GM18517 (cell line): ENCODE data around the gene SLC25A43.
"Not testable (repeated sequence)": the region's sequence is repeated elsewhere in the genome, so short reads cannot be mapped to it uniquely, and the experiment has no call there.

Source experiments
- ATAC-seq: cut with Tn5 transposase; IDR thresholded peaks from one replicate; pipeline ENCODE4 v1.9.1; 2021; ENCODE audit warnings: mild to moderate bottlenecking, moderate library complexity; ENCODE audit not compliant: unreplicated experiment

The SLC25A43 gene

DNA sequence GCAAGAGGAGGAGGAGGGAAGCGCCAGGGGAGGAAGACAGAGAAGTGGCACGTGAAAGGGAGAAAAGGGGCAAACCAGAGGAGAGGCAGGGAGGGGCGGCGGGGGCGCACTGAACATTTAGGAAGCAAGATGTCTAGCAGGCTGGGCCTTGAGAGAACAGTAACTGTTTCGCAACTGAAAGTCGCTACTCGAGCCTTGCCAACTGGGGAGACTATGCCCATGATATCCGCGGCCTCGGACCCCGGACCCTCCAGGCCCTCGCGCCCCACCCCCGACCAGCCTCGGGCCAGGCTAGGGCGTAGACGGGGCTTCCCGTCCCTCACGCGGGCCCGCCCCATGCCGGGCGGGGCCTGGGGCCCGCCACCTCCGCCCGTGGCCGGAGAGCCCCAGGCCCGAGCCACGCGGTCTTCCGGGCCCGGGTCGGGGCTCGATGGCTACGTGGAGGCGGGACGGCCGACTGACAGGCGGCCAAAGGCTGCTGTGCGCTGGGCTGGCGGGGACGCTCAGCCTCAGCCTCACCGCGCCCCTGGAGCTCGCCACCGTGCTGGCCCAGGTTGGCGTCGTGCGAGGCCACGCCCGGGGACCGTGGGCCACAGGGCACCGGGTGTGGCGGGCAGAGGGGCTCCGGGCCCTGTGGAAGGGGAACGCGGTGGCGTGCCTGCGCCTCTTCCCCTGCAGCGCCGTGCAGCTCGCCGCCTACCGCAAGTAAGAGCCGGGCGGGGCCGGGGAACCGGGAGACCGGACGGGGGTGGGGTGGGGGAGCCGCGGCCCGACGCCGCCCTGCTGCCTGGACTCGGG is at the start of gene SLC25A43:
TSS of gene SLC25A43 (plus strand) at position 363 of the 798 bp plus-strand sequence. CDS start at position 431, 68 bp downstream.
- peak; percentile 80 for ATAC-seq

DNA sequence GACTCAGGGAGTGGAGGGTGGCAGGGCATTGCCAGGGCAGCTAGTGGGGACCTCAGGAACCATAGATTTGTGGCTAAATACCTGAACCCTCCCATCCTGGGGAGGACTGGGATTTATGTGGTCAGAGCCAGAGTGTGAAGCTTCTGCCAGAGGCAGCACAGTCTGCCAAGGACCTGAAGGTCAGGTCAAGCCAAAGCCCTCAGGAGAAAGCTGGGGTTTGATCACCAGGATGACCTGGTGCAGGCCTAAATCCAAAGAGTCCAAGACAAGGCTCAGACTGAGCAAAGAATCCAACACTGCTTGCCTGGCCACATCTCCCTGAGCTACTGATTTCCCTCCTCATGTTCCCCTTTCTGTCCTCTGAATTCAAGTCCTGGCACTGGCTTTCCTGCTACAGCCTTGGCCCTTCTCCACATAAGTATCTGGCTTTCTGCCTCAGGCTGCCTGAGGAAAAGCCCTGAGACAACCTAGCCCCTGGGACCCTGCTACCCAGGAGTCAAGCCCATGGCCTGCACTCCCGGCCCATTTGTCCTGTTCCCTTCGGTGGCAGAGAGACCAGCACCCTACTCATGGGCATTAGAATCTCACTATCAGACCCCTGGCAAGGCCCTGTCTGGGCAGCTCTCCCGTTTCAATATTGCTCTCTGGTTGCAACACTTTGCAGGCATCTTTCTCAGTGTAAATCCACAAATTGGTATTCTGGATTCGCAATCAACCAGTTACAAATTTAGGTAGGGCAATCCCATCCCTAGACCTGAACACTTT is 39.3 kb upstream of the SLC25A43 start:
- no peak for ATAC-seq

DNA sequence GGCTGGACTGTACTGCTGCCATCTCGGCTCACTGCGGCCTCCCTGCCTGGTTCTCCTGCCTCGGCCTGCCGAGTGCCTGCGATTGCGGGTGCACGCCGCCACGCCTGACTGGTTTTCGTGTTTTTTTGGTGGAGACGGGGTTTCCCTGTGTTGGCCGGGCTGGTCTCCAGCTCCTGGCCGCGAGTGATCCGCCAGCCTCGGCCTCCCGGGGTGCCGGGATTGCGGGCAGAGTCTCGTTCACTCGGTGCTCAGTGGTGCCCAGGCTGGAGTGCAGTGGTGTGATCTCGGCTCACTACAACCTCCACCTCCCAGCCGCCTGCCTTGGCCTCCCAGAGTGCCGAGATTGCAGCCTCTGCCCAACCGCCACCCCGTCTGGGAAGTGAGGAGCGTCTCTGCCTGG is 37.7 kb upstream of the SLC25A43 start:
- not testable (repeated sequence) for ATAC-seq

DNA sequence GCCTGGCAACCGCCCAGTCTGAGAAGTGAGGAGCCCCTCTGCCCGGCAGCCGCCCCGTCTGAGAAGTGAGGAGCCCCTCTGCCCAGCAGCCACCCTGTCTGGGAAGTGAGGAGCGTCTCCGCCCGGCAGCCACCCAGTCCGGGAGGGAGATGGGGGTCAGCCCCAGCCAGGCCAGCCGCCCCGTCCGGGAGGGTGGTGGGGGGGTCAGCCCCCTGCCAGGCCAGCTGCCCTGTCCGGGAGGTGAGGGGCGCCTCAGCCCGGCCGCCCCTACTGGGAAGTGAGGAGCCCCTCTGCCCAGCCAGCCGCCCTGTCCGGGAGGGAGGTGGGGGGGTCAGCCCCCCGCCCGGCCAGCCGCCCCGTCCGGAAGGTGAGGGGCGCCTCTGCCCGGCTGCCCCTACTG is 37.1 kb upstream of the SLC25A43 start:
- ATAC-seq, result not testable (repeated sequence)

DNA sequence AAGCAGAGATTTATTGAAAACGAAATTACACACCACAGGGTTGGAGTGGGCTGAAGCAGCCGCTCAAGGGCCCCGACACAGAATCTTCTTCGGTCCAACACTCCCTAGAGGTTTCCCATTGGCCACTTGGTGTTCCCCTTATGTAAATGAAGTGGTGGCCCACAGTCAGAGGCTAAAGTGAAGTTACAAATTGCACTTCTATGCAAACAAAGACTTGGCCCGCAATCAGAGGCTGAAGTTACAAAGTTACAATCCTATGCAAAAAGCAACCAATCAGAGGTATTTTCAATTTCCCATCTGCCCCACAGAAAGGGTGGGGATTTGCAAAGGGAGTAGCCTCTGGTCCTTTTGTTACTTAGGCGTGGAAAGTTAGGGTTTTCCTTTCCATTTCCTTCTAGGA is 35.7 kb upstream of the SLC25A43 start:
- ATAC-seq, result no peak

DNA sequence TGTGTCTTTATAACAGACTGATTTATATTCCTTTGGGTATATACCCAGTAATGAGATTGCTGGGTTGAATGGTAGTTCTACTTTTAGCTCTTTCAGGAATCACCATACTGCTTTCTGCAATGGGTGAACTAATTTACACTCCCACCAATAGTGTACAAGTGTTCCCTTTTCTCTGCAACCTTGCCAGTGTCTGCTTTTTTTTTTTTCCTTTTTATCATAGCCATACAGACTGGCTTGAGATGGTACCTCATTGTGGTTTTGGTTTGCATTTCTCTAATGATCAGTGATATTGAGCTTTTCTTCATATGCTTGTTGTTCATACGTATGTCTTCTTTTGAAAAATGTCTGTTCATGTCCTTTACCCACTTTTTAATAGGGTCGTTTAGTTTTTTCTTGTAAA is 27.3 kb upstream of the SLC25A43 start:
- not testable (repeated sequence) for ATAC-seq

DNA sequence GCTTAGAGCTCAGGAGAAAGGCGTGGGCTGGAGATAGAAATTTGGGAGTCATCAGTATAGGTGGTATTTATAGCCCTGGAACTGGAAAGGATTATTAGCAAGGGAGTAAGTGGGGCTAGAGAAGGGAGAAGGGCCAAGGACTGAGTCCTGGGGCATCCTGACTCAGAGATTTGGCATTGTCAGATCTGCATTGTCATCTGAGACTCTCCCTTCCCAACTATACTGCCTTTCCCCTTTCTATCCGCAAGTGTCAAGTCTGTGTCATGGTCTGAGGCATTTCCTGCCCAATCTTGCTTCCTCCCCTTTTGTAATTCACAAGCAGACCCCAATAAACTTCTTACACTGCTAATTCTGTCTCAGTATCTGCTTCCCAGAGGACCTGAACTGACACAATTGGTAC is 24.4 kb upstream of the SLC25A43 start:
- no peak for ATAC-seq

DNA sequence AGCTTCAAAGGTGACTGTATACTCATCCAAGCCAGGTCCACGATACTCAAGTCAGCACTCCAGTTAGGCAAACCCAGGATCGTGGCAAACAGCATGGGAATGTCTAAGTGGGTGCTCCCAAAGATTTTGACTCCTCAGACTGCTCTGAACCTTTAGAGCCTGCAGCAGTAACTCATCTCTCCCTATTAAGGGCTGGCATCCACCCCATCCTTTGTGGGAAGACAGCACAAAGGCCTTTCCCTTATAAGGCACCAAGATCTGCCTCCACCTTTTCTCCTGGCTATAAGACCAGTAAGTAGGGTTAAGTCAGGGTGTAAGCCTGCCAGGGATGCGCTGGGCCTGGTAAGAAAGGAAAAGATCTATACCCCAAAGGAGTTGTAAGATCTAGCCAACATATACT is 23.6 kb upstream of the SLC25A43 start:
- no peak for ATAC-seq

DNA sequence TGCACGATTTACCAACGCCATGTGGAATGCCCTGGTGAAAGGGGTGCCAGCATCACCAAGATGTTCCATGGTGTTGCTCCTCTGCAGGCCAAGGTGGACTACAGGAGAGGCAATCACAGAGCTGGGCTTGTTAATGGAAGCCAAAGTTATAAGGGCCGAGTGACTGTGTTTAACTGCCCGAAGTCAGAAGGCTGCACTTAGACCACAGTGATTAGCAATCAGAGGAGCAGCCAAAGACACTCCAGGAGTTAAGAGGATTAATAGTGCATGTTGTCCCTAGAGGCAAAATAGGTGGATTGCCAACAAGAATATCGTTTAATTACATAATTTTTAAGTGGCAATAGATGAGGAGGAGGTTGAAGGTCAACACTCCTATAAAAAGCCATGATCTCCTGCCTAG is 22.8 kb upstream of the SLC25A43 start:
- no peak for ATAC-seq

DNA sequence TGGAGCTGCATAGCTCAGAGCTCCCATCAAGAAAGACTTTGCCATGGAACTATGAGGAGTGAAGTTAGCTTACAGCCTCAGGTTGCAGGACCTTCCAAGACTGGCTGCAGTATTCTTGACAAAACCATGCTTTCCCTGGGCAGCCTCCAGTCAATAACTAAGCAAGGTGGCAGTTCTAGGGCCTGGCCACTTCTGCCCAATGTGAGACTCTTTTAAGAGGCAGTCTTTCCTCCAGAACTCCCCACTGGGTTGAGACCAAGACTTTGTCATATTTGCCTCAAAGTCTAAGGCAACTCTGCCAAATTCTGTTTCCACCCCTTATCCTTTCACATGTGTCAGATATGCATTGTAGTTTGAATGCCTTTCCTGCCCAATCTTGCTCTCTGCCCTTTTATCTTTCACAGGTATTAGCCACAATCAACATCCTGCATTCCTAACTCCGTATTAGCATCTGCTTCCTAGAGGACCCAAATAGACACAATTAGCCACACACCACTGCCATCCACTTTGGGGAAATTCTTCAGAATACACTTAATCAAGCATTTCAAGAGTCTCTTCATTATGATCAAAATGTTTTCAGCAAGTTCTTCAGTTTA is 17.7 kb upstream of the SLC25A43 start:
- no peak for ATAC-seq

DNA sequence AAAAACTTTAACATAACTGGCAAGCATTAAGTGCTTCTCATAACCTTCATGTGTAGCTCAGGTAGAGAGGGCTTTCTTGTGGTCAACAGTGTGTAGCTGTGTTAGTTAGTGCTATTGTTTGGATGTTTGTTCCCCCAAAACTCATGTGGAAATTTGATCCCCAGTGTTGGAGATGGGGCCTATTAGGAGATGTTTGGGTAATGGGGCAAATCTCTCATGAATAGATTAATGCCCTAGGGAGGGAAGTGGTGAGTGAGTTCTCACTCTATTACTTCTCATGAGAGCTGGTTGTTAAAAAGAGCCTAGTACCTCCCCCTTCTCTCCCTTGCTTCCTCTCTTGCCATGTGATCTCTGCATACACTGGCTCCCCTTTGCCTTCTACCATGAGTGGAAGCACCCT is 16.5 kb upstream of the SLC25A43 start:
- no peak for ATAC-seq

DNA sequence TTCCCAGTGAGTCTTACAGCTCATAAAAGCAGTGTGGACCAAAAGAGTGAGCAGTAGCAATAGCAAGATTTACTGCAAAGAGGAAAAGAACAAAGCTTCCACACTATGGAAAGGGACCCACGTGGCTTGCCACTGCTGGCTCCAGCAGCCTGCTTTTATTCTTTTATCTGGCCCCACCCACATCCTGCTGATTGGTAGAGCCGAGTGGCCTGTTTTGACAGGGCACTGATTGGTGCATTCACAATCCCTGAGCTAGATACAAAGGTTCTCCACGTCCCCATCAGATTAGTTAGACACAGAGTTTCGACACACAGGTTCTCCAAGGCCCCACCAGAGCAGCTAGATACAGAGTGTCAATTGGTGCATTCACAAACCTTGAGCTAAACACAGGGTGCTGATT is 12.5 kb upstream of the SLC25A43 start:
- ATAC-seq, result not testable (repeated sequence)

DNA sequence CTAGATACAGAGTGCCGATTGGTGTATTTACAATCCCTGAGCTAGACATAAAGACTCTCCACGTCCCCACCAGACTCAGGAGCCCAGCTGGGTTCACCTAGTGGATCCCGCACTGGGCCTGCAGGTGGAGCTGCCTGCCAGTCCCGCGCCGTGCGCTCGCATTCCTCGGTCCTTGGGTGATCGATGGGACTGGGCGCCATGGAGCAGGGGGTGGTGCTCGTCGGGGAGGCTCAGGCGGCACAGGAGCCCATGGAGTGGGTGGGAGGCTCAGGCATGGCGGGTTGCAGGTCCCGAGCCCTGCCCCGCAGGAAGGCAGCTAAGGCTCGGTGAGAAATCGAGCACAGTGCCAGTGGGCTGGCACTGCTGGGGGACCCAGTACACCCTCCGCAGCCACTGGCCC is 11.7 kb upstream of the SLC25A43 start:
- not testable (repeated sequence) for ATAC-seq

DNA sequence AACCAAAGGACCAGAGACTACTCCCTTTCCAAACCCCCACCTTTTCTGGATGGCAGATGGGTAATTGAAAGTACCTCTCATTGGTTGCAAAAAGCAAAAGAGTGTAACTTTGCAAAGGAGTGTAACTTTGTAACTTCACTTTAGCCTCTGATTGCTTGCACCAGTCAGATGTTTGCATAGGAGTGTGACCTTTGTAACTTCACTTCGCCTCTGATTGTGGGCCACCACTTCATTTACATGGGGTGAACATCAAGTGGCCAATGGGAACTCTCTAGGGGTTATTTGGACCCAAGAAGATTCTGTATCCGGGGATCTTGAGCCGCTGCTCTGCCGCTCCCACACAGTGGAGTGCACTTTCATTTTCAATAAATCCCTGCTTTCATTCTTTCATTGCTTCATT is 9.9 kb upstream of the SLC25A43 start:
- no peak for ATAC-seq

DNA sequence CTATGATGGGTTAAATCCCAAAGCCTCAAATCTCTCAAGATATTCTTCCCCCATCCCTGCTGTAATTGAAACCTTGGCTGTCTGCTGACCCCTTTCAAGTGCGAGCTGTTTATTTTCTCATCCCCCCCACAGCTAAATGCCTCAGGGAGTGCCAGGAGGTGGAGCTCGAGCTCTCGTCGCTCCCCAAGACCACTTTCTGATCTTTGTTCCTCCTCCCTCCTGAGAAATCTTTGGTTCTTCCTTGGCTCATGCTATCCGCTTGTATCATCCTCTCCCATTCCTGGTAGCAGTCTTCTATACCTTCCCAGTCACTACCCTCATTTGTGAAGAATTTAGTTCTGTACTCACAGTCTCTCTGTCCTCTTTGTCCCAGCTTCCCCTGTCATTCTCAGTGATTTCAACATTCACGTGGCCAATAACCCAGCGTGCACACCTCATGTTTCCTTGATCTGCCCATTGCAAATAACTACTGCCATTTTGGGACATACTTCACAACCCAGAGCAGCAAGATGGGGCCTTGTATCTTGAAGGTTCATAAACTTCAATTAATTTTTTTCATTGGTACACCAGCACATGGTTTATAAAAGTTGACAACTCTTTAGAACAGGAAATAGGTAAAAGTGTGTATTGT is 9.2 kb upstream of the SLC25A43 start:
- ATAC-seq, result no peak

DNA sequence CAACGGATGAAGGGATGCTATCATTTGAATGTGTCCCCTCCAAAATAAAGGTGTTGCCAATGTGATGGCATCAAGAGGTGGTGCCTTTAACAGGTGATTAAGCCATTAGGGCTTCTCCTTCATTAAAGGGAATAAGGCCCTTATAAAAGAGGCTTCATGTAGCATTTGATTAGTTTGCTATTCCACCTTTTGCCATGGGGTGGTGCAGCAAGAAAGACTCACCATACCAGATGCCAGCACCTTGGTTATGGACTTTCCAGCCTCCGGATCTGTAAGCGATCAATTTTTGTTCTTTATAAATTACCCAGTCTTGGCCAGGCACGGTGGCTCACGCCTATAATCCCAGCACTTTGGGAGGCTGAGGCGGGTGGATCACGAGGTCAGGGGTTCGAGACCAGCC is 7.9 kb upstream of the SLC25A43 start:
- ATAC-seq, result no peak

DNA sequence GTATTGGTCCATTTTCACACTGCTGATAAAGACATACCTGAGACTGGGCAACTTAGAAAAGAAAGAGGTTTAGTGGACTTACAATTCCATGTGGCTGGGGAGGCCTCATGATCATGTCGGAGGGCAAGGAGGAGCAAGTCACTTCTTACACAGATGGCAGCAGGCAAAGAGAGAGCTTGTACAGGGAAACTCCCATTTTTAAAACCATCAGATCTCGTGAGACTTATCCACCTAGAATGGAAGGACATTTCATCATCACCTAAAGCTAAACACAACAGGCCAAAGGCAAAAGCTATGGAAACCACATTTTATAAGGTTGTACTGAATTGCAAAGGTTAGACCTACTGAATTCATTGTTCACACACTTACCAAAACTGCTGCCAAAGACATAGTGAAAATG is 6.0 kb upstream of the SLC25A43 start:
- ATAC-seq, result no peak

DNA sequence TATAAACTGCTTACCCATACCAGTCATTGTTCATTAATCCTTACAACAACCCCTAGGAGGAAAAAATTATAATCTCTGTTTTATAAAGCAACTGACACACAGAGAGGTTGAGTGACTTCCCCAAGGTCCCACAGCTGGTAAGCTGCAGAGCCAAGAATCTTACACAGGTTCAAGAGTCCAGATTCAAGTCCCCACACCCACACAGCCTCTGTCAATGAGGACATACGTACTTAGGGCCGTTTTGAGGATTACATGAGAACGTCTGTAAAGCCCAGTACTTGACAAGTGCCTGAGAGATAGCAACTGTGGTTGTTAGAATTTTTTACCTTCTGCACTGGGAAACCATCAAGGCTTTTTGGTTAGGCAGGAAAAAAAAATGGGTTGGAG is 556 bp upstream of the SLC25A43 start:
- ATAC-seq, result no peak

DNA sequence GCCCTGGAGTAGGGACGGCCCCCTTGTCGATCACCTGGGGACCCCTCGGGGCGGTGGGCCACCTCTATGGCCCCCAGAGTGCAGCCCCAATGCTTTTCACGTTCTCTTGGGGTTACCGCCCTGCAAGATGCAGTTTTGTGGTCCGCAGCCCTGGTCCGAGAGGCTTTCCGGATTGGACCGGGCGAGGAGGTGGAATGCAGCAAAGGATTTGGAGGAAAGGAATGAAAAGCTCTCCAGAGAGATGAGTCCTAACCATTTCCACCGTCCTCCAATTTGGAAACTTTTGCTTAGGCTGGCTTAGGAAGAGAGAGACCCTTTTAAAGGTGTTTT is 601 bp downstream of the SLC25A43 start:
- ATAC-seq, result peak; percentile 30

DNA sequence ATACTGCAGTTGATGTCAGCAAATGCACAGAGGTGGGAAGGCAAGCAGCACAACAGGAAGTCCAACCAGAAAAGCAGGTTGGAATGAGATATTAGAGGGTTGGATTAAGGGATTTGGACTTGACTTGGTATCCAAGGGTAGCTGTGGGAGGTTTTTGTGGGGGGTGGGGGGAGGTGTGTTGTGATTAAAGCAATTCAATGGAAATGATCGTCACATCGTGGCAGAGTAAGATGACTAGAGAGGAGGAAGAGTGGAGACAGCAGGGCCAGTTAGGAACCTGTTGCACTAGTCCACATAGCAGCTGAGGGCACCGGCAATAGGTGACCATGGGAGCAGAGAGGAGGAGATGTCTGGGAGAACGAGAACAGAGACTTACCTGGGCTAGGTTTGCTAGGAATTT is 2.4 kb downstream of the SLC25A43 start:
- no peak for ATAC-seq

DNA sequence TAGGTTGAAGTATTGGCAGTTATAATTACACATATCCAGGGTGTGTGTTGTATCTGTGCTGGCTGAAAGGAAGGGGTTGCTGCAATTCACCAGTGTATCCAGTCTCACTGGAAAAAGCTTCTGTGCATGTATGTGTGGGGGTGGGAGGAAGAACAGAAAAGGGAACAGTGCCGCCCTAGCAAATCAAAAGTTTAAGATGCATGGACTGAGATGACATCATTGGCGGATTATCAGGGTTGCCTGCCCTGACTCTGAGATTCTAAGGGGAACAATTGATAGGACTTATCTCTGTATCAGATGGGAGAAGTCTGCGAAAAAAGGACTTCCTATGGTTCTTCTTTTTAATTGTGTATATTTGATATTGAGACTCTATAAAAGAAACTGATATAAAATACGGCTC is 3.5 kb downstream of the SLC25A43 start:
- ATAC-seq, result no peak

DNA sequence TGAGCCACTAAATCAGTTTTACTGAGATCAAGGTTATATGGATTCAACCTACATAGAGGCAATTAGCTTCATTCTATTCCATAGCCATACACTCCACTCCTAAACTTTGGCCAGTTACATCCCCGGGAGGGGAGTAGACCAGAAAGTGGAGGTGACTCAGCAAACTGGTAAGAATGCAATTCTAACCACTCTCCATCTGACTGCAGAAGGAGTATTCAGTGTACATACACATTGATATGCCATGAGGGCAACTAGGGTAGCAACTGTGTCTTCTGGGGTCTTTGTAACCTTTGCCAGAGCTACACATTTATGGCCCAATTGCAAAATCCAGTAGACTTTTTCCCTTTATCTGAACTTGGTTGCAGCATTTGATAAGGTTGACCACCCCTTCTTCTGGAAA is 7.6 kb downstream of the SLC25A43 start:
- ATAC-seq, result no peak
